GM23338 (cell line): ENCODE measurements around the gene AQP12B.
"Not testable (repeated sequence)": the region's sequence is repeated elsewhere in the genome, so short reads cannot be mapped to it uniquely, and the experiment has no call there.

Experiments used
- CREB1 ChIP-seq: fragments of 250-450 bp; sonication (Bioruptor Pico); IDR thresholded peaks from 2 replicates; pipeline ENCODE4 v1.5.0; 2020; ENCODE audit warnings: low read depth, mild to moderate bottlenecking, moderate library complexity
- EZH2 ChIP-seq: fragments of 200-600 bp; sonication (generic); IDR thresholded peaks from one replicate; pipeline ENCODE4 v1.8.0; 2017; ENCODE audit warnings: antibody characterized with exemption, mild to moderate bottlenecking, low read depth; ENCODE audit not compliant: unreplicated experiment
- EZH2phosphoT487 ChIP-seq: fragments of 200-600 bp; sonication (generic); IDR thresholded peaks from one replicate; pipeline ENCODE4 v1.8.1; 2018; ENCODE audit warnings: antibody characterized with exemption; ENCODE audit not compliant: unreplicated experiment
- JUNB ChIP-seq: IDR thresholded peaks from one replicate; pipeline ENCODE4 v1.6.1; 2016; ENCODE audit warnings: antibody characterized with exemption; ENCODE audit not compliant: unreplicated experiment
- NANOG ChIP-seq: IDR thresholded peaks from 2 replicates; pipeline ENCODE4 v1.6.1; 2016; ENCODE audit warnings: antibody characterized with exemption, borderline replicate concordance
- POLR2AphosphoS5 ChIP-seq: IDR thresholded peaks from 2 replicates; pipeline ENCODE4 v1.6.1; 2016; ENCODE audit warnings: antibody characterized with exemption, low read depth
- STAT1 ChIP-seq: IDR thresholded peaks from one replicate; pipeline ENCODE4 v1.6.1; 2016; ENCODE audit warnings: antibody characterized with exemption; ENCODE audit not compliant: unreplicated experiment
- ZNF114 ChIP-seq: fragments of 250-450 bp; sonication (Bioruptor Pico); IDR thresholded peaks from 2 replicates; pipeline ENCODE4 v1.5.0; 2020; ENCODE audit warnings: mild to moderate bottlenecking, moderate library complexity
- ZNF331 ChIP-seq: fragments of 250-450 bp; sonication (Bioruptor Pico); IDR thresholded peaks from 2 replicates; pipeline ENCODE4 v1.5.0; 2020; ENCODE audit warnings: low read depth, mild to moderate bottlenecking, moderate library complexity
- TF ChIP-seq, protein P1 (sequence below), 2 experiments: fragments of 200-600 bp in 1 of 2; sonication (generic) in 1 of 2; conservative IDR thresholded peaks; 2 replicates each; pipeline versions ENCODE4 v1.5.1 to v1.6.1; 2016 to 2017; ENCODE audit warnings: antibody characterized with exemption in 2 of 2, low read depth in 2 of 2, mild to moderate bottlenecking in 2 of 2, moderate library complexity in 1 of 2
- TF ChIP-seq, protein P2 (sequence below): IDR thresholded peaks from 2 replicates; pipeline ENCODE4 v1.6.1; 2016; ENCODE audit warnings: antibody characterized with exemption
- TF ChIP-seq, protein P3 (sequence below): IDR thresholded peaks from one replicate; pipeline ENCODE4 v1.6.1; 2018; ENCODE audit warnings: antibody characterized with exemption; ENCODE audit not compliant: unreplicated experiment
- TF ChIP-seq, protein P4 (sequence below): fragments of 250-450 bp; sonication (Bioruptor Pico); IDR thresholded peaks from 2 replicates; pipeline ENCODE4 v1.5.0; 2020; ENCODE audit warnings: mild to moderate bottlenecking, moderate library complexity

DNA sequence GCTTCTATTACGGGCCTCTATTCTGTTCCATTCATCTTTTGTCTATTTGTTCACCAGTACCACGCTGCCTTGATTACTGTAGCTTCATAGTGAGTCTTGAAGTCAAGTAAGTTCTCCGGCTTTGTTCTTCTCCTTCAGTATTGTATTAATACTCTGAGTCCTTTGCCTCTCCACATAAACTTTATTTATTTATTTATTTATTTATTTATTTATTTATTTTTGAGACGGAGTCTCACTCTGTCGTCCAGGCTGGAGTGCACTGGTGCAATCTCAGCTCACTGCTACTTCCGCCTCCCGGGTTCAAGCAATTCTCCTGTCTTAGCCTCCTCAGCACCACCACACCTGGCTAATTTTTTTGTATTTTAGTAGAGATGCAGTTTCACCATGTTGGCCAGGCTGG, 22.8 kb downstream of the AQP12B start:
- not testable (repeated sequence) for TF ChIP-seq EZH2phosphoT487; POLR2AphosphoS5; EZH2; CREB1 (CRISPR knock-in tag); STAT1; ZNF114 (CRISPR knock-in tag); NANOG; JUNB; ZNF331 (CRISPR knock-in tag)
- TF ChIP-seq, protein P1, sequence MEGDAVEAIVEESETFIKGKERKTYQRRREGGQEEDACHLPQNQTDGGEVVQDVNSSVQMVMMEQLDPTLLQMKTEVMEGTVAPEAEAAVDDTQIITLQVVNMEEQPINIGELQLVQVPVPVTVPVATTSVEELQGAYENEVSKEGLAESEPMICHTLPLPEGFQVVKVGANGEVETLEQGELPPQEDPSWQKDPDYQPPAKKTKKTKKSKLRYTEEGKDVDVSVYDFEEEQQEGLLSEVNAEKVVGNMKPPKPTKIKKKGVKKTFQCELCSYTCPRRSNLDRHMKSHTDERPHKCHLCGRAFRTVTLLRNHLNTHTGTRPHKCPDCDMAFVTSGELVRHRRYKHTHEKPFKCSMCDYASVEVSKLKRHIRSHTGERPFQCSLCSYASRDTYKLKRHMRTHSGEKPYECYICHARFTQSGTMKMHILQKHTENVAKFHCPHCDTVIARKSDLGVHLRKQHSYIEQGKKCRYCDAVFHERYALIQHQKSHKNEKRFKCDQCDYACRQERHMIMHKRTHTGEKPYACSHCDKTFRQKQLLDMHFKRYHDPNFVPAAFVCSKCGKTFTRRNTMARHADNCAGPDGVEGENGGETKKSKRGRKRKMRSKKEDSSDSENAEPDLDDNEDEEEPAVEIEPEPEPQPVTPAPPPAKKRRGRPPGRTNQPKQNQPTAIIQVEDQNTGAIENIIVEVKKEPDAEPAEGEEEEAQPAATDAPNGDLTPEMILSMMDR (conservative IDR thresholded peaks at IDR 0.05; ENCODE audit: low read depth in 2 of 2), result not testable (repeated sequence)
- TF ChIP-seq, protein P2, sequence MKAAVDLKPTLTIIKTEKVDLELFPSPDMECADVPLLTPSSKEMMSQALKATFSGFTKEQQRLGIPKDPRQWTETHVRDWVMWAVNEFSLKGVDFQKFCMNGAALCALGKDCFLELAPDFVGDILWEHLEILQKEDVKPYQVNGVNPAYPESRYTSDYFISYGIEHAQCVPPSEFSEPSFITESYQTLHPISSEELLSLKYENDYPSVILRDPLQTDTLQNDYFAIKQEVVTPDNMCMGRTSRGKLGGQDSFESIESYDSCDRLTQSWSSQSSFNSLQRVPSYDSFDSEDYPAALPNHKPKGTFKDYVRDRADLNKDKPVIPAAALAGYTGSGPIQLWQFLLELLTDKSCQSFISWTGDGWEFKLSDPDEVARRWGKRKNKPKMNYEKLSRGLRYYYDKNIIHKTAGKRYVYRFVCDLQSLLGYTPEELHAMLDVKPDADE, result not testable (repeated sequence)
- TF ChIP-seq, protein P3, sequence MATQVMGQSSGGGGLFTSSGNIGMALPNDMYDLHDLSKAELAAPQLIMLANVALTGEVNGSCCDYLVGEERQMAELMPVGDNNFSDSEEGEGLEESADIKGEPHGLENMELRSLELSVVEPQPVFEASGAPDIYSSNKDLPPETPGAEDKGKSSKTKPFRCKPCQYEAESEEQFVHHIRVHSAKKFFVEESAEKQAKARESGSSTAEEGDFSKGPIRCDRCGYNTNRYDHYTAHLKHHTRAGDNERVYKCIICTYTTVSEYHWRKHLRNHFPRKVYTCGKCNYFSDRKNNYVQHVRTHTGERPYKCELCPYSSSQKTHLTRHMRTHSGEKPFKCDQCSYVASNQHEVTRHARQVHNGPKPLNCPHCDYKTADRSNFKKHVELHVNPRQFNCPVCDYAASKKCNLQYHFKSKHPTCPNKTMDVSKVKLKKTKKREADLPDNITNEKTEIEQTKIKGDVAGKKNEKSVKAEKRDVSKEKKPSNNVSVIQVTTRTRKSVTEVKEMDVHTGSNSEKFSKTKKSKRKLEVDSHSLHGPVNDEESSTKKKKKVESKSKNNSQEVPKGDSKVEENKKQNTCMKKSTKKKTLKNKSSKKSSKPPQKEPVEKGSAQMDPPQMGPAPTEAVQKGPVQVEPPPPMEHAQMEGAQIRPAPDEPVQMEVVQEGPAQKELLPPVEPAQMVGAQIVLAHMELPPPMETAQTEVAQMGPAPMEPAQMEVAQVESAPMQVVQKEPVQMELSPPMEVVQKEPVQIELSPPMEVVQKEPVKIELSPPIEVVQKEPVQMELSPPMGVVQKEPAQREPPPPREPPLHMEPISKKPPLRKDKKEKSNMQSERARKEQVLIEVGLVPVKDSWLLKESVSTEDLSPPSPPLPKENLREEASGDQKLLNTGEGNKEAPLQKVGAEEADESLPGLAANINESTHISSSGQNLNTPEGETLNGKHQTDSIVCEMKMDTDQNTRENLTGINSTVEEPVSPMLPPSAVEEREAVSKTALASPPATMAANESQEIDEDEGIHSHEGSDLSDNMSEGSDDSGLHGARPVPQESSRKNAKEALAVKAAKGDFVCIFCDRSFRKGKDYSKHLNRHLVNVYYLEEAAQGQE, result not testable (repeated sequence)
- TF ChIP-seq, protein P4, sequence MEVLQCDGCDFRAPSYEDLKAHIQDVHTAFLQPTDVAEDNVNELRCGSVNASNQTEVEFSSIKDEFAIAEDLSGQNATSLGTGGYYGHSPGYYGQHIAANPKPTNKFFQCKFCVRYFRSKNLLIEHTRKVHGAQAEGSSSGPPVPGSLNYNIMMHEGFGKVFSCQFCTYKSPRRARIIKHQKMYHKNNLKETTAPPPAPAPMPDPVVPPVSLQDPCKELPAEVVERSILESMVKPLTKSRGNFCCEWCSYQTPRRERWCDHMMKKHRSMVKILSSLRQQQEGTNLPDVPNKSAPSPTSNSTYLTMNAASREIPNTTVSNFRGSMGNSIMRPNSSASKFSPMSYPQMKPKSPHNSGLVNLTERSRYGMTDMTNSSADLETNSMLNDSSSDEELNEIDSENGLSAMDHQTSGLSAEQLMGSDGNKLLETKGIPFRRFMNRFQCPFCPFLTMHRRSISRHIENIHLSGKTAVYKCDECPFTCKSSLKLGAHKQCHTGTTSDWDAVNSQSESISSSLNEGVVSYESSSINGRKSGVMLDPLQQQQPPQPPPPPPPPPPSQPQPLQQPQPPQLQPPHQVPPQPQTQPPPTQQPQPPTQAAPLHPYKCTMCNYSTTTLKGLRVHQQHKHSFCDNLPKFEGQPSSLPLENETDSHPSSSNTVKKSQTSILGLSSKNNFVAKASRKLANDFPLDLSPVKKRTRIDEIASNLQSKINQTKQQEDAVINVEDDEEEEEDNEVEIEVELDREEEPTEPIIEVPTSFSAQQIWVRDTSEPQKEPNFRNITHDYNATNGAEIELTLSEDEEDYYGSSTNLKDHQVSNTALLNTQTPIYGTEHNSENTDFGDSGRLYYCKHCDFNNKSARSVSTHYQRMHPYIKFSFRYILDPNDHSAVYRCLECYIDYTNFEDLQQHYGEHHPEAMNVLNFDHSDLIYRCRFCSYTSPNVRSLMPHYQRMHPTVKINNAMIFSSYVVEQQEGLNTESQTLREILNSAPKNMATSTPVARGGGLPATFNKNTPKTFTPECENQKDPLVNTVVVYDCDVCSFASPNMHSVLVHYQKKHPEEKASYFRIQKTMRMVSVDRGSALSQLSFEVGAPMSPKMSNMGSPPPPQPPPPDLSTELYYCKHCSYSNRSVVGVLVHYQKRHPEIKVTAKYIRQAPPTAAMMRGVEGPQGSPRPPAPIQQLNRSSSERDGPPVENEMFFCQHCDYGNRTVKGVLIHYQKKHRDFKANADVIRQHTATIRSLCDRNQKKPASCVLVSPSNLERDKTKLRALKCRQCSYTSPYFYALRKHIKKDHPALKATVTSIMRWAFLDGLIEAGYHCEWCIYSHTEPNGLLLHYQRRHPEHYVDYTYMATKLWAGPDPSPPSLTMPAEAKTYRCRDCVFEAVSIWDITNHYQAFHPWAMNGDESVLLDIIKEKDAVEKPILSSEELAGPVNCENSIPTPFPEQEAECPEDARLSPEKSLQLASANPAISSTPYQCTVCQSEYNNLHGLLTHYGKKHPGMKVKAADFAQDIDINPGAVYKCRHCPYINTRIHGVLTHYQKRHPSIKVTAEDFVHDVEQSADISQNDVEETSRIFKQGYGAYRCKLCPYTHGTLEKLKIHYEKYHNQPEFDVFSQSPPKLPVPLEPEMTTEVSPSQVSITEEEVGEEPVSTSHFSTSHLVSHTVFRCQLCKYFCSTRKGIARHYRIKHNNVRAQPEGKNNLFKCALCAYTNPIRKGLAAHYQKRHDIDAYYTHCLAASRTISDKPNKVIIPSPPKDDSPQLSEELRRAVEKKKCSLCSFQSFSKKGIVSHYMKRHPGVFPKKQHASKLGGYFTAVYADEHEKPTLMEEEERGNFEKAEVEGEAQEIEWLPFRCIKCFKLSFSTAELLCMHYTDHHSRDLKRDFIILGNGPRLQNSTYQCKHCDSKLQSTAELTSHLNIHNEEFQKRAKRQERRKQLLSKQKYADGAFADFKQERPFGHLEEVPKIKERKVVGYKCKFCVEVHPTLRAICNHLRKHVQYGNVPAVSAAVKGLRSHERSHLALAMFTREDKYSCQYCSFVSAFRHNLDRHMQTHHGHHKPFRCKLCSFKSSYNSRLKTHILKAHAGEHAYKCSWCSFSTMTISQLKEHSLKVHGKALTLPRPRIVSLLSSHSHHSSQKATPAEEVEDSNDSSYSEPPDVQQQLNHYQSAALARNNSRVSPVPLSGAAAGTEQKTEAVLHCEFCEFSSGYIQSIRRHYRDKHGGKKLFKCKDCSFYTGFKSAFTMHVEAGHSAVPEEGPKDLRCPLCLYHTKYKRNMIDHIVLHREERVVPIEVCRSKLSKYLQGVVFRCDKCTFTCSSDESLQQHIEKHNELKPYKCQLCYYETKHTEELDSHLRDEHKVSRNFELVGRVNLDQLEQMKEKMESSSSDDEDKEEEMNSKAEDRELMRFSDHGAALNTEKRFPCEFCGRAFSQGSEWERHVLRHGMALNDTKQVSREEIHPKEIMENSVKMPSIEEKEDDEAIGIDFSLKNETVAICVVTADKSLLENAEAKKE, result not testable (repeated sequence)
